H9 (cell line): ENCODE data around the gene BFSP1. TPM values are rescaled to one million over a fixed set of nuclear protein-coding genes. Genes with fewer than 3 reads are reported as not detected.
A peak's percentile ranks its signal among the peaks of the same experiment; 100 is the strongest.

ENCODE experiments used
- DNase-seq: peaks from one replicate; pipeline ENCODE4 v3.0.0-alpha.2; 2017
- H2AFZ ChIP-seq: one replicate; pipeline ENCODE4 v1.6.1; 2013; ENCODE audit warnings: mild to moderate bottlenecking, low read length, control low read depth, moderate library complexity
- H2AK5ac ChIP-seq: 2 replicates; pipeline ENCODE4 v1.6.1; 2013; ENCODE audit warnings: low read length, control low read depth, mixed read lengths; ENCODE audit not compliant: insufficient read length
- H2BK120ac ChIP-seq: one replicate; pipeline ENCODE4 v1.6.1; 2013; ENCODE audit warnings: low read depth, mild to moderate bottlenecking, low read length, control low read depth, inconsistent platforms; ENCODE audit not compliant: poor library complexity, severe bottlenecking
- H2BK12ac ChIP-seq: 2 replicates; pipeline ENCODE4 v1.6.1; 2013; ENCODE audit warnings: low read length, control low read depth, mixed read lengths, low read depth; ENCODE audit not compliant: insufficient read length
- H2BK15ac ChIP-seq: 2 replicates; pipeline ENCODE4 v1.6.1; 2013; ENCODE audit warnings: low read depth, low read length, control low read depth
- H2BK20ac ChIP-seq: one replicate; pipeline ENCODE4 v1.6.1; 2013; ENCODE audit warnings: low read depth, mild to moderate bottlenecking, low read length, control low read depth, inconsistent platforms; ENCODE audit not compliant: poor library complexity, severe bottlenecking
- H2BK5ac ChIP-seq: 2 replicates; pipeline ENCODE4 v1.6.1; 2013; ENCODE audit warnings: low read length, control low read depth, mixed read lengths; ENCODE audit not compliant: insufficient read length
- H3K14ac ChIP-seq: 2 replicates; pipeline ENCODE4 v1.6.1; 2013; ENCODE audit warnings: low read length, control low read depth; ENCODE audit not compliant: insufficient read depth
- H3K18ac ChIP-seq: 2 replicates; pipeline ENCODE4 v1.6.1; 2013; ENCODE audit warnings: low read depth, mild to moderate bottlenecking, mixed read lengths, low read length, control low read depth; ENCODE audit not compliant: insufficient read length
- H3K23ac ChIP-seq: 2 replicates; pipeline ENCODE4 v1.6.1; 2013; ENCODE audit warnings: low read length, control low read depth, mixed read lengths, low read depth; ENCODE audit not compliant: insufficient read length
- H3K23me2 ChIP-seq: 2 replicates; pipeline ENCODE4 v1.6.1; 2013; ENCODE audit warnings: low read depth, mild to moderate bottlenecking, mixed read lengths, low read length, control low read depth; ENCODE audit not compliant: insufficient read length, poor library complexity, severe bottlenecking
- H3K27ac ChIP-seq: 2 replicates; pipeline ENCODE4 v1.5.1; 2013; ENCODE audit warnings: low read length, control low read depth, mixed read lengths, low read depth; ENCODE audit not compliant: insufficient read length
- H3K27me3 ChIP-seq: 2 replicates; pipeline ENCODE4 v1.6.1; 2013; ENCODE audit warnings: low read length, control low read depth, inconsistent platforms; ENCODE audit not compliant: insufficient read depth
- H3K4ac ChIP-seq: 2 replicates; pipeline ENCODE4 v1.6.1; 2013; ENCODE audit warnings: low read depth, mild to moderate bottlenecking, control low read depth, inconsistent platforms, low read length, moderate library complexity
- H3K4me1 ChIP-seq: 2 replicates; pipeline ENCODE4 v1.6.1; 2013; ENCODE audit warnings: low read length, control low read depth, inconsistent platforms; ENCODE audit not compliant: insufficient read depth
- H3K4me2 ChIP-seq: 2 replicates; pipeline ENCODE4 v1.6.1; 2013; ENCODE audit warnings: low read length, control low read depth, mixed read lengths; ENCODE audit not compliant: insufficient read length, insufficient read depth
- H3K56ac ChIP-seq: 2 replicates; pipeline ENCODE4 v1.6.1; 2013; ENCODE audit warnings: low read depth, mild to moderate bottlenecking, mixed read lengths, low read length, control low read depth; ENCODE audit not compliant: insufficient read length
- H3K79me1 ChIP-seq: 2 replicates; pipeline ENCODE4 v1.6.1; 2013; ENCODE audit warnings: low read depth, mild to moderate bottlenecking, moderate library complexity, low read length, control low read depth, inconsistent platforms; ENCODE audit not compliant: insufficient read depth, poor library complexity, severe bottlenecking
- H3K79me2 ChIP-seq: 2 replicates; pipeline ENCODE4 v1.6.1; 2013; ENCODE audit warnings: low read length, control low read depth, inconsistent platforms; ENCODE audit not compliant: insufficient read depth
- H3K9ac ChIP-seq: 2 replicates; pipeline ENCODE4 v1.6.1; 2013; ENCODE audit warnings: low read length, control low read depth, mixed read lengths; ENCODE audit not compliant: insufficient read length; ENCODE audit errors: extremely low read depth
- H3K9me3 ChIP-seq: one replicate; pipeline ENCODE4 v1.6.1; 2013; ENCODE audit warnings: low read depth, low read length, inconsistent platforms; ENCODE audit not compliant: control insufficient read depth
- H3T11ph ChIP-seq: one replicate; pipeline ENCODE4 v1.6.1; 2013; ENCODE audit warnings: mild to moderate bottlenecking, low read length, control low read depth, inconsistent platforms
- H4K20me1 ChIP-seq: one replicate; pipeline ENCODE4 v1.6.1; 2013; ENCODE audit not compliant: control insufficient read depth, insufficient read length, insufficient read depth
- H4K5ac ChIP-seq: 2 replicates; pipeline ENCODE4 v1.6.1; 2013; ENCODE audit warnings: low read depth, mild to moderate bottlenecking, mixed read lengths, low read length, control low read depth; ENCODE audit not compliant: insufficient read length
- H4K8ac ChIP-seq: replicated peaks from 2 replicates; pipeline ENCODE4 v1.6.1; 2013; ENCODE audit warnings: low read length, control low read depth, mixed read lengths, low read depth; ENCODE audit not compliant: insufficient read length
- H4K91ac ChIP-seq: 2 replicates; pipeline ENCODE4 v1.6.1; 2013; ENCODE audit warnings: low read depth, mild to moderate bottlenecking, moderate library complexity, mixed read lengths, low read length, control low read depth; ENCODE audit not compliant: insufficient read length
- H3K27ac Mint-ChIP-seq, 3 experiments: 2 replicates in 2 of 3; 3 replicates in 1 of 3; pipeline ENCODE4 v1.8.0; 2020 to 2021; ENCODE audit warnings: mixed read lengths in 3 of 3, mild to moderate bottlenecking in 1 of 3, moderate library complexity in 1 of 3
- H3K27me3 Mint-ChIP-seq: 2 replicates; pipeline ENCODE4 v1.8.0; 2021; ENCODE audit warnings: low read depth, mild to moderate bottlenecking, moderate library complexity, mixed read lengths
- H3K36me3 Mint-ChIP-seq, 3 experiments: 2 replicates in 2 of 3; 3 replicates in 1 of 3; pipeline ENCODE4 v1.8.0; 2020 to 2021; ENCODE audit warnings: low read depth in 3 of 3, mixed read lengths in 3 of 3; ENCODE audit not compliant: insufficient read depth in 1 of 3
- H3K4me1 Mint-ChIP-seq, 2 experiments: 2 replicates each; pipeline ENCODE4 v1.8.0; 2020; ENCODE audit warnings: mixed read lengths in 2 of 2
- H3K4me3 Mint-ChIP-seq, 2 experiments: 2 replicates in 1 of 2; 3 replicates in 1 of 2; pipeline ENCODE4 v1.8.0; 2020 to 2021; ENCODE audit warnings: mild to moderate bottlenecking in 2 of 2, mixed read lengths in 2 of 2, moderate library complexity in 1 of 2
- H3K9me3 Mint-ChIP-seq, 2 experiments: 2 replicates in 1 of 2; 3 replicates in 1 of 2; pipeline ENCODE4 v1.8.0; 2020; ENCODE audit warnings: mild to moderate bottlenecking in 2 of 2, mixed read lengths in 2 of 2, moderate library complexity in 1 of 2
- WGBS: extraction: QIAGEN DNeasy Blood & Tissue Kit; methylation state at CpG from one replicate; pipeline ENCODE4 v1.1.7; 2013; ENCODE audit warnings: missing lambda C conversion rate, low lambda C conversion rate, mixed read lengths; ENCODE audit not compliant: insufficient read length; ENCODE audit errors: extremely low coverage; 5-methylcytosine and 5-hydroxymethylcytosine counted together
- total RNA-seq: library from RNA; stranded (reverse); gene quantifications from 2 replicates; pipeline ENCODE4 v1.2.1, GENCODE V29; 2021
- TF ChIP-seq, protein P1 (sequence below): fragments of 200-600 bp; sonication (generic); conservative IDR thresholded peaks from 3 replicates; pipeline ENCODE4 v1.8.0; 2021; ENCODE audit warnings: antibody characterized with exemption, mild to moderate bottlenecking

The BFSP1 gene
- total RNA-seq, 1 experiment from 2014 or later = 9.4 TPM

DNA sequence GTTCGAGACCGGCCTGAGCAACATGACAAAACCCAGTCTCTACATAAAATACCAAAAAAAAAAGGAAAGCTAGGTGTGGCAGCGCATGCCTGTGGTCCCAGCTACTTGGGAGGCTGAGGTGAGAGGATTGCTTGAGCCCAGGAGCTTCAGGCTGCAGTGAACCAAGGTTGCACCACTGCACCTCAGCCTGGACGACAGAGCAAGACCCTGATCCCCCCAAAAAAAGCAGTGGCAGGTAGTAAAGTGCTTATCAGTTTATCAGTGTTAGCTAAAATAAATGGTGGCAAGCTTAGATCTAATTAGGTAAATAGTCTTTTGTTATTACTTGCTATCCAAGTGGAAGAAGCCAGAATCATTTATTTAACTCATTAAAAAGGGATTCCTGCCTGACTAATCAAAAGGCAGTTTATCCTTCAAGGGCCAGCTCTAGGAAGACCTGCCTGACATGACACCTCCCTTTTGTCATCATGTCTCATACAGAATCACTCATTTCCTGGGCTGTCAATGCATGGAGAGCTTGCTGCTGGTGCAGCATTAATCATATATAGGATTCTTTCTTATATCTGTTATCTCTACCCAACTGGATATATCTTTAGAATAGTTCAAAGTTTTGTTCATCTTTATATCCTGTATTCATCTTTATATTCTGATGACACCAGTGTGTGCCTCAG is 48.3 kb upstream of the BFSP1 start:
- peak overlapping the region in 2 of 3 experiments; percentile 27 to 33; a peak in 2 of 7 replicates for H3K27ac Mint-ChIP-seq
- no peaks in the 10 kb centered on the region for H4K20me1 ChIP-seq

More for the DNA sequence above, 48.3 kb upstream of the BFSP1 start:
- Histone ChIP-seq H3K14ac (no peak overlapping the region), H3K23ac (no peak overlapping the region), H2BK12ac (no peak overlapping the region), H3K4ac (no peak overlapping the region), H2BK20ac (no peak overlapping the region), H2BK5ac (no peak overlapping the region), H4K91ac (no peak overlapping the region), H4K8ac (no peak overlapping the region), H2BK120ac (no peak overlapping the region), H2AK5ac (no peak overlapping the region), H4K5ac (no peak overlapping the region), H3K9ac (no peak overlapping the region), H2BK15ac (no peak overlapping the region), H3K4me1 (peaks cover 2% of the 10 kb centered on the region; the same call in 1 of the 2 replicates), H3K9me3 (no peaks in the 10 kb centered on the region), H3K27me3 (no peaks in the 10 kb centered on the region), H3K23me2 (no peaks in the 10 kb centered on the region), H3K79me2 (peaks cover 23% of the 10 kb centered on the region; the same call in 1 of the 2 replicates), H3K56ac (no peak overlapping the region), H3K79me1 (peaks cover 7% of the 10 kb centered on the region), H2AFZ (no peak overlapping the region), H3K27ac (no peak overlapping the region), H3T11ph (no peak overlapping the region), H3K18ac (no peak overlapping the region), H3K4me2 (no peak overlapping the region)
- H3K27me3 Mint-ChIP-seq = no peaks in the 10 kb centered on the region
- H3K4me3 Mint-ChIP-seq = no peak overlapping the region
- peaks cover 0 to 6% (median 4%) of the 10 kb centered on the region in 3 experiments; a peak in 3 of 7 replicates for H3K36me3 Mint-ChIP-seq
- peaks cover 27 to 30% of the 10 kb centered on the region in 2 experiments for H3K4me1 Mint-ChIP-seq
- TF ChIP-seq, protein P1, sequence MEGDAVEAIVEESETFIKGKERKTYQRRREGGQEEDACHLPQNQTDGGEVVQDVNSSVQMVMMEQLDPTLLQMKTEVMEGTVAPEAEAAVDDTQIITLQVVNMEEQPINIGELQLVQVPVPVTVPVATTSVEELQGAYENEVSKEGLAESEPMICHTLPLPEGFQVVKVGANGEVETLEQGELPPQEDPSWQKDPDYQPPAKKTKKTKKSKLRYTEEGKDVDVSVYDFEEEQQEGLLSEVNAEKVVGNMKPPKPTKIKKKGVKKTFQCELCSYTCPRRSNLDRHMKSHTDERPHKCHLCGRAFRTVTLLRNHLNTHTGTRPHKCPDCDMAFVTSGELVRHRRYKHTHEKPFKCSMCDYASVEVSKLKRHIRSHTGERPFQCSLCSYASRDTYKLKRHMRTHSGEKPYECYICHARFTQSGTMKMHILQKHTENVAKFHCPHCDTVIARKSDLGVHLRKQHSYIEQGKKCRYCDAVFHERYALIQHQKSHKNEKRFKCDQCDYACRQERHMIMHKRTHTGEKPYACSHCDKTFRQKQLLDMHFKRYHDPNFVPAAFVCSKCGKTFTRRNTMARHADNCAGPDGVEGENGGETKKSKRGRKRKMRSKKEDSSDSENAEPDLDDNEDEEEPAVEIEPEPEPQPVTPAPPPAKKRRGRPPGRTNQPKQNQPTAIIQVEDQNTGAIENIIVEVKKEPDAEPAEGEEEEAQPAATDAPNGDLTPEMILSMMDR = no peak
- no peaks in the 10 kb centered on the region for H3K9me3 Mint-ChIP-seq
- DNase-seq = no peak
- WGBS = no CpG with 5 or more reads among the region's 4 CpGs
